CD4-positive, CD25-positive, alpha-beta regulatory T cell (primary cell): ENCODE results near the gene NAA80. TPM values are rescaled to one million over a fixed set of nuclear protein-coding genes. Genes with fewer than 3 reads are reported as not detected.
A peak's percentile ranks its signal among the peaks of the same experiment; 100 is the strongest.
"Not testable (repeated sequence)": the region's sequence is repeated elsewhere in the genome, so short reads cannot be mapped to it uniquely, and the experiment has no call there.

Experiments used
- ATAC-seq, 2 donors: fragments of 150-1000 bp; cut with Tn5 transposase; one replicate each; pipeline ENCODE4 v1.10.0; 2021; ENCODE audit warnings: low read depth in 2 of 2, moderate number of reproducible peaks in 2 of 2, moderate library complexity in 1 of 2
- DNase-seq, 3 donors: peaks; one replicate each; pipeline versions ENCODE4 v3.0.0 to v3.0.0-alpha.2; 2012 to 2022; ENCODE audit warnings: mixed read lengths in 1 of 3
- H3K27ac ChIP-seq: one replicate; pipeline ENCODE4 v1.7.0; 2013; ENCODE audit warnings: mild to moderate bottlenecking, low read length; ENCODE audit not compliant: insufficient read depth, poor library complexity, severe bottlenecking
- H3K27me3 ChIP-seq: one replicate; pipeline ENCODE4 v1.7.0; 2013; ENCODE audit warnings: low read length; ENCODE audit not compliant: control insufficient read depth, insufficient read depth
- H3K36me3 ChIP-seq: one replicate; pipeline ENCODE4 v1.7.0; 2013; ENCODE audit warnings: mild to moderate bottlenecking, low read length, moderate library complexity; ENCODE audit not compliant: control insufficient read depth, insufficient read depth
- H3K4me1 ChIP-seq: 2 replicates; pipeline ENCODE4 v1.7.0; 2013; ENCODE audit warnings: mild to moderate bottlenecking, low read length; ENCODE audit not compliant: insufficient read depth, control insufficient read depth, poor library complexity, severe bottlenecking
- H3K4me3 ChIP-seq: one replicate; pipeline ENCODE4 v1.7.0; 2013; ENCODE audit warnings: low read depth, mild to moderate bottlenecking, low read length, moderate library complexity
- H3K9me3 ChIP-seq, 2 experiments: 1 replicate in 1 of 2; 2 replicates in 1 of 2; pipeline ENCODE4 v1.7.0; 2013; ENCODE audit warnings: low read length in 2 of 2, mild to moderate bottlenecking in 1 of 2, moderate library complexity in 1 of 2; ENCODE audit not compliant: control insufficient read depth in 2 of 2
- H3K27ac Mint-ChIP-seq, 3 donors: one replicate each; pipeline ENCODE4 v1.8.0; 2020 to 2022; ENCODE audit warnings: mild to moderate bottlenecking in 3 of 3, mixed read lengths in 3 of 3, moderate library complexity in 2 of 3
- H3K27me3 Mint-ChIP-seq: one replicate; pipeline ENCODE4 v1.8.0; 2022; ENCODE audit warnings: mild to moderate bottlenecking, mixed read lengths
- H3K36me3 Mint-ChIP-seq: one replicate; pipeline ENCODE4 v1.8.0; 2020; ENCODE audit warnings: mixed read lengths
- H3K4me1 Mint-ChIP-seq, 4 donors: one replicate each; pipeline ENCODE4 v1.8.0; 2020 to 2022; ENCODE audit warnings: mixed read lengths in 4 of 4, mild to moderate bottlenecking in 1 of 4
- H3K4me3 Mint-ChIP-seq, 4 donors: one replicate each; pipeline ENCODE4 v1.8.0; 2020 to 2022; ENCODE audit warnings: mild to moderate bottlenecking in 4 of 4, mixed read lengths in 4 of 4, moderate library complexity in 3 of 4
- H3K9me3 Mint-ChIP-seq, 7 donors: one replicate each; pipeline ENCODE4 v1.8.0; 2020 to 2022; ENCODE audit warnings: mixed read lengths in 7 of 7, mild to moderate bottlenecking in 3 of 7, moderate library complexity in 2 of 7
- polyA plus RNA-seq, 4 donors: library from polyadenylated mRNA; unstranded; fragments of 300-500 nt; fragmentation: Illumina TruSeq; gene quantifications; one replicate each; pipeline ENCODE4 v1.2.3, GENCODE V29; 2021
- total RNA-seq: library from RNA; stranded (reverse); gene quantifications from one replicate; pipeline ENCODE4 v1.2.3, GENCODE V29; 2022

Gene NAA80
- total and polyA plus RNA-seq, 5 donors from 2014 or later, result 13.6 to 31.9 (median 15.1) TPM

GRCh38 chr3:50318163-50318562 lies 19.0 kb upstream of the NAA80 start:
- ATAC-seq (no peak), DNase-seq (no peak)
- H3K9me3 Mint-ChIP-seq, result no peaks in the 10 kb centered on the region
- H3K27ac Mint-ChIP-seq, result peak overlapping the region in 1 of 3 donors; percentile 25
- no peaks in the 10 kb centered on the region for H3K36me3 ChIP-seq
- H3K4me3 ChIP-seq, result no peak overlapping the region
- H3K4me1 ChIP-seq, result peaks cover 44% of the 10 kb centered on the region
- H3K36me3 Mint-ChIP-seq, result peaks cover 3% of the 10 kb centered on the region
- H3K27ac ChIP-seq, result no peak overlapping the region
- peaks cover 5 to 50% (median 21%) of the 10 kb centered on the region in 4 donors for H3K4me1 Mint-ChIP-seq
- peaks cover 5% of the 10 kb centered on the region for H3K27me3 Mint-ChIP-seq
- H3K27me3 ChIP-seq, result no peaks in the 10 kb centered on the region
- H3K9me3 ChIP-seq, result no peaks in the 10 kb centered on the region
- H3K4me3 Mint-ChIP-seq, result peak overlapping the region in 3 of 4 donors; percentile 13 to 94 (median 38)

GRCh38 chr3:50317300-50317699 lies 18.1 kb upstream of the NAA80 start:
- H3K4me3 Mint-ChIP-seq, result peak overlapping the region in 2 of 4 donors; percentile 60 to 73
- H3K27me3 Mint-ChIP-seq, result peaks cover 5% of the 10 kb centered on the region
- H3K27ac Mint-ChIP-seq, result peak overlapping the region in 1 of 3 donors; percentile 86
- DNase-seq, result no peak
- no peaks in the 10 kb centered on the region for H3K36me3 ChIP-seq
- no peak for ATAC-seq
- H3K9me3 ChIP-seq, result no peaks in the 10 kb centered on the region
- peaks cover 5 to 47% (median 21%) of the 10 kb centered on the region in 4 donors for H3K4me1 Mint-ChIP-seq
- H3K4me3 ChIP-seq, result no peak overlapping the region
- H3K36me3 Mint-ChIP-seq, result peaks cover 3% of the 10 kb centered on the region
- no peaks in the 10 kb centered on the region for H3K27me3 ChIP-seq
- H3K27ac ChIP-seq, result peak overlapping the region; percentile 62
- H3K9me3 Mint-ChIP-seq, result no peaks in the 10 kb centered on the region
- peaks cover 41% of the 10 kb centered on the region for H3K4me1 ChIP-seq

GRCh38 chr3:50316657-50317242 lies 17.5 kb upstream of the NAA80 start:
- peak overlapping the region; percentile 44 for H3K4me3 ChIP-seq
- no peaks in the 10 kb centered on the region for H3K9me3 Mint-ChIP-seq

GRCh38 chr3:50314816-50315215 lies 15.6 kb upstream of the NAA80 start:
- H3K27ac ChIP-seq, result no peak overlapping the region
- H3K27me3 ChIP-seq, result no peaks in the 10 kb centered on the region
- Mint-ChIP-seq H3K4me1 (peaks cover 5 to 36% (median 18%) of the 10 kb centered on the region in 4 donors), H3K27ac (no peak overlapping the region), H3K4me3 (peak overlapping the region in 1 of 4 donors; percentile 71), H3K9me3 (no peaks in the 10 kb centered on the region), H3K36me3 (peaks cover 3% of the 10 kb centered on the region), H3K27me3 (peaks cover 5% of the 10 kb centered on the region)
- ATAC-seq (no peak), DNase-seq (no peak)
- peaks cover 22% of the 10 kb centered on the region for H3K4me1 ChIP-seq
- H3K4me3 ChIP-seq, result no peak overlapping the region
- H3K9me3 ChIP-seq, result no peaks in the 10 kb centered on the region
- H3K36me3 ChIP-seq, result no peaks in the 10 kb centered on the region

More at GRCh38 chr3:50316657-50317242, 17.5 kb upstream of the NAA80 start:
- DNase-seq (peak; percentile 51 to 68 (median 55)), ATAC-seq (peak; percentile 60 to 70)
- Mint-ChIP-seq H3K4me3 (peak overlapping the region; percentile 60 to 81 (median 72)), H3K36me3 (peaks cover 3% of the 10 kb centered on the region), H3K4me1 (peaks cover 5 to 47% (median 21%) of the 10 kb centered on the region in 4 donors), H3K27ac (peak overlapping the region; percentile 41 to 86 (median 65)), H3K27me3 (peaks cover 5% of the 10 kb centered on the region)
- Histone ChIP-seq H3K9me3 (no peaks in the 10 kb centered on the region), H3K36me3 (no peaks in the 10 kb centered on the region), H3K4me1 (peaks cover 36% of the 10 kb centered on the region), H3K27ac (peak overlapping the region; percentile 62), H3K27me3 (no peaks in the 10 kb centered on the region)

GRCh38 chr3:50314342-50314741 lies 15.1 kb upstream of the NAA80 start:
- DNase-seq (no peak), ATAC-seq (no peak)
- Histone ChIP-seq H3K27ac (no peak overlapping the region), H3K27me3 (no peaks in the 10 kb centered on the region), H3K4me1 (peaks cover 19% of the 10 kb centered on the region), H3K4me3 (no peak overlapping the region), H3K36me3 (no peaks in the 10 kb centered on the region), H3K9me3 (no peaks in the 10 kb centered on the region)
- peak overlapping the region in 1 of 3 donors; percentile 12 for H3K27ac Mint-ChIP-seq
- H3K27me3 Mint-ChIP-seq, result peaks cover 5% of the 10 kb centered on the region
- peaks cover 3% of the 10 kb centered on the region for H3K36me3 Mint-ChIP-seq
- no peak overlapping the region for H3K4me3 Mint-ChIP-seq
- H3K4me1 Mint-ChIP-seq, result peaks cover 5 to 31% (median 16%) of the 10 kb centered on the region in 4 donors
- H3K9me3 Mint-ChIP-seq, result no peaks in the 10 kb centered on the region

GRCh38 chr3:50312041-50312440 lies 12.8 kb upstream of the NAA80 start:
- not testable (repeated sequence) for H3K36me3 Mint-ChIP-seq, H3K9me3 Mint-ChIP-seq, H3K4me3 ChIP-seq, DNase-seq, H3K4me3 Mint-ChIP-seq, H3K27ac Mint-ChIP-seq, H3K27me3 Mint-ChIP-seq, H3K9me3 ChIP-seq, H3K27me3 ChIP-seq, ATAC-seq, H3K36me3 ChIP-seq, H3K27ac ChIP-seq
- peaks cover 12% of the 10 kb centered on the region for H3K4me1 ChIP-seq
- peaks cover 5 to 19% (median 12%) of the 10 kb centered on the region in 4 donors for H3K4me1 Mint-ChIP-seq

GRCh38 chr3:50304601-50305000 lies 5.4 kb upstream of the NAA80 start:
- Histone ChIP-seq H3K9me3 (no peaks in the 10 kb centered on the region), H3K27ac (no peak overlapping the region), H3K36me3 (no peaks in the 10 kb centered on the region), H3K27me3 (no peaks in the 10 kb centered on the region), H3K4me3 (no peak overlapping the region), H3K4me1 (peaks cover 10% of the 10 kb centered on the region)
- H3K4me1 Mint-ChIP-seq, result peaks cover 0 to 20% (median 5%) of the 10 kb centered on the region in 4 donors
- no peak overlapping the region for H3K4me3 Mint-ChIP-seq
- DNase-seq, result no peak
- H3K27ac Mint-ChIP-seq, result no peak overlapping the region
- H3K9me3 Mint-ChIP-seq, result no peaks in the 10 kb centered on the region
- H3K27me3 Mint-ChIP-seq, result no peaks in the 10 kb centered on the region
- no peak for ATAC-seq
- H3K36me3 Mint-ChIP-seq, result no peaks in the 10 kb centered on the region
